ENCODE data around the gene BTLA. TPM values are rescaled to one million over a fixed set of nuclear protein-coding genes. Genes with fewer than 3 reads are reported as not detected.
A peak's percentile ranks its signal among the peaks of the same experiment; 100 is the strongest.
"Not testable (repeated sequence)": the region's sequence is repeated elsewhere in the genome, so short reads cannot be mapped to it uniquely, and the experiment has no call there.

The BTLA gene
- total and polyA plus RNA-seq, 2 of the 8 experiments (the other 6 are each of a cell fraction or from before 2014, with no cell fraction given): not detected

GRCh38 chr3:112519424-112520001, 20.2 kb upstream of the BTLA start (continued):
- TF ChIP-seq CTCF (IDR thresholded peaks at IDR 0.05; ENCODE audit: control extremely low read depth in 1 of 3, insufficient read depth in 1 of 3, low read depth in 1 of 3, low read length in 3 of 3) (peak in 2 of 3 experiments; percentile 63 to 70; a peak in 2 of 4 replicates), ASH2L (IDR thresholded peaks at IDR 0.05; ENCODE audit: low read length) (no peak), CHD2 (IDR thresholded peaks at IDR 0.05; ENCODE audit: low read length) (no peak), SRF (IDR thresholded peaks at IDR 0.05; ENCODE audit: low read depth, low read length) (no peak)

DNA sequence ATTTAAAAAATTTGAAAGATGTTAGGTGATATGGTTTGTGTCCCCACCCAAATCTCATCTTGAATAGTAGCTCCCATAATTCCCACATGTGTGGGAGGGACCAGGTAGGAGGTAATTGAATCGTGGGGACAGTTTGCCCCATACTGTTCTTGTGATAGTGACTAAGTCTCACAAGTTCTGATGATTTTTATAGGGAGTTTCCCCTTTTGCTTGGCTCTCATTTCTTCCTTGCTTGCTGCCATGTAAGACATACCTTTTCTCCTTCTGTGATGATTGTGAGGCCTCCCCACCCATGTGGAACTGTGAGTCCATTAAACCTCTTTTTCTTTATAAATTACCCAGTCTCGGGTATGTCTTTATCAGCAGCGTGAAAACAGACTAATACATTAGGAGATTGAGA, 19.7 kb upstream of the BTLA start:
- H3K79me2 ChIP-seq (ENCODE audit: control insufficient read depth in 1 of 2, insufficient read depth in 2 of 2, low read length in 2 of 2); H2BK120ac ChIP-seq (replicated peaks; ENCODE audit: low read depth, low read length); H2BK5ac ChIP-seq (ENCODE audit: low read depth, low read length); DNase-seq (ENCODE audit: low read depth in 1 of 2, low spot score in 2 of 2); H3K9ac ChIP-seq (replicated peaks in 1 of 4; ENCODE audit: extremely low read depth in 1 of 4, low read depth in 3 of 4, low read length in 3 of 4); H2BK20ac ChIP-seq (ENCODE audit: low read length); H4K8ac ChIP-seq (ENCODE audit: extremely low read depth, insufficient read depth, low read length); H3K23me2 ChIP-seq (ENCODE audit: low read depth, low read length); H3K56ac ChIP-seq (replicated peaks; ENCODE audit: insufficient read length, low read depth, low read length); H3K79me1 ChIP-seq (ENCODE audit: low read depth, low read length); H3K4me2 ChIP-seq (ENCODE audit: insufficient read depth in 1 of 2, low read depth in 2 of 2, low read length in 2 of 2); H3K23ac ChIP-seq (ENCODE audit: insufficient read length); H3K9me3 ChIP-seq (ENCODE audit: insufficient read depth in 2 of 2, low read depth in 1 of 2, low read length in 1 of 2); H2BK15ac ChIP-seq (ENCODE audit: low read length); H3K4me1 ChIP-seq (replicated peaks in 1 of 4; ENCODE audit: control insufficient read depth in 3 of 4, insufficient read depth in 4 of 4, low read length in 3 of 4); H2BK12ac ChIP-seq (ENCODE audit: low read depth, low read length); H4K91ac ChIP-seq (replicated peaks; ENCODE audit: insufficient read length, low read length); H4K20me1 ChIP-seq (replicated peaks in 1 of 2; ENCODE audit: control insufficient read depth in 1 of 2, insufficient read depth in 2 of 2, low read length in 2 of 2); POLR2A ChIA-PET (ENCODE audit: partially characterized antibody); H3K4ac ChIP-seq (replicated peaks; ENCODE audit: insufficient read length, low read depth, low read length); FAIRE-seq; H2AK5ac ChIP-seq (ENCODE audit: low read depth, low read length); H3K36me3 ChIP-seq (ENCODE audit: control insufficient read depth in 2 of 4, insufficient read depth in 4 of 4, low read length in 3 of 4); H3K4me3 ChIP-seq (ENCODE audit: extremely low read depth in 1 of 4, insufficient read depth in 2 of 4, low read depth in 3 of 4, low read length in 4 of 4); H3K18ac ChIP-seq (ENCODE audit: extremely low read depth, low read length); H3K27ac ChIP-seq (ENCODE audit: low read depth, low read length); H3K27me3 ChIP-seq (replicated peaks in 1 of 4; ENCODE audit: control insufficient read depth in 3 of 4, extremely low read depth in 1 of 4, insufficient read depth in 3 of 4, low read length in 3 of 4); H2AFZ ChIP-seq (ENCODE audit: low read length); H3K14ac ChIP-seq (ENCODE audit: insufficient read length): not testable (repeated sequence)
- CTCF ChIA-PET (ENCODE audit: partially characterized antibody): interaction anchor here (0.8 to 4.7 kb wide), 10 partner anchors 24 to 409 kb away, joined by 3 to 33 read pairs (median 4); partner anchors contain the start of gene SLC9C1
- WGBS, 2 experiments (ENCODE audit: extremely low coverage in 1 of 2, insufficient coverage in 1 of 2, insufficient read length in 1 of 2, insufficient replicate concordance in 2 of 2, low coverage in 1 of 2, low lambda C conversion rate in 2 of 2, missing lambda C conversion rate in 1 of 2): 86% methylated on average over 3 of the region's 3 CpGs; no CpG with 5 or more reads in 1 of the 2 experiments
- peak overlapping the region; percentile 49 for H4K5ac ChIP-seq (ENCODE audit: insufficient read length, low read depth, low read length)

Measured in H1 (cell line).